Activated T-helper 9 cell treated with anti-CD3 and anti-CD28 coated beads, Interleukin-2, amount 50 U/mL, for 16 hours (primary cell): Measurements from ENCODE around the gene FAM3C.

ENCODE experiments used
- DNase-seq: peaks from one replicate; pipeline ENCODE4 v3.0.0-alpha.2; 2020; ENCODE audit warnings: low read depth

The FAM3C gene

GRCh38 chr7:121410829-121411596 is 14.9 kb upstream of the FAM3C start:
- DNase-seq, result no peak

DNA sequence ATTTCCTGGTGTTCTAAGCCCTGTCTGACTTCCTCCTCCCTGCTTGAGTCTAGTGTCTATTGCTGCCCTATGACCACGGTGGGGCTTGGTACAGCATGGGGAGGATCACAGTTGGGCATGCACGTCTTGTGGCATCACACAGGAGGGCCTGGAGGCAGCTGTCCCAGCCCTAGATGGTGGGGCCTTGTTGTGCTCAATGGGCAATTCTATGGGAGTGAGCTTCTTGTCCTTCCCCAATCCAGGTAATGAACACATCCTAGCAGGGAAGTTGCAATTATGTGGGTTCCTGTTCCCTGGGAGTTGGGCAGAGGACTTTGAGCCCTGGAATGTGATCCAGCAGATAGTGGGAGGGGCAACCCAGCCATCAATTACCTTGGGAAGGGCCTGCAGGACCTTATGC is 10.8 kb upstream of the FAM3C start:
- no peak for DNase-seq

DNA sequence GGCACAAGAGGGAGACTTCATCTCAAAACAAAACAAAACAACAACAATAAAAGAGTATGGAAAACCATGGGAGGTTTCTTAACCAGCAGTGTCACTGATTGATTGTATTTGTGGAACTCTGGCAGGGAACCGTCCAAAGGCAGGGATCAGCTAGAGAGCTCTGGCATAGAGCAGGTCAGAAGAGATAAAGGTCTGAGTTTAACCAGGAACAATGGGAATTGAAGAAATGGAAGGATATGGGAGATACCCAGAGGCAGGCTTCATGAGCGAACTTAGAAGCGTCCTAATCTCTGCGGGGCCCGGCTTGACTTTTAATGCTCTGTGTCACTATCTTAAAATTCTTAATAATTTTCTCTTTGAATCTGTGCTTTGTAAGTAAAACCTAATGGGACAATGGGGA is 10.4 kb upstream of the FAM3C start:
- DNase-seq, result no peak

DNA sequence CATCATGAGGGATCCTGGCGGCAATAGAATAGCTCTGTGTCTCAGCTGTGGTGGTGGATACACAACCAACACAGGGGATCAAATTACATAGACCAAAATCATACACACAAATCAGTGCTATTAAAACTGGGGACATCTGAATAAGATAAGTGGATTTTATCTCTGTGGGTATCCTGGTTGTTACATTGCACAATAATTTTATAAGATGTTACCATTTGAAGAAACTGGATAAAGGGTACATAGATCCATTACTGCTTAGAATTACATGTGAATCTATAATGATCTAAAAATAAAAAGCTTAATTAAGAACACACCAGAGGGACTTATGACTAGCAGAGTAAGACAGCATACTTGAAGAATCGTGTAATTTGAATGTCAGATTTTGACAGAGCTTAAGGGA is 8.2 kb upstream of the FAM3C start:
- no peak for DNase-seq

- DNase-seq, result no peak
These were observed 6.6 kb upstream of the FAM3C start for GRCh38 chr7:121402701-121403100.

- no peak for DNase-seq
These were observed 5.8 kb upstream of the FAM3C start for GRCh38 chr7:121401896-121402295.

DNA sequence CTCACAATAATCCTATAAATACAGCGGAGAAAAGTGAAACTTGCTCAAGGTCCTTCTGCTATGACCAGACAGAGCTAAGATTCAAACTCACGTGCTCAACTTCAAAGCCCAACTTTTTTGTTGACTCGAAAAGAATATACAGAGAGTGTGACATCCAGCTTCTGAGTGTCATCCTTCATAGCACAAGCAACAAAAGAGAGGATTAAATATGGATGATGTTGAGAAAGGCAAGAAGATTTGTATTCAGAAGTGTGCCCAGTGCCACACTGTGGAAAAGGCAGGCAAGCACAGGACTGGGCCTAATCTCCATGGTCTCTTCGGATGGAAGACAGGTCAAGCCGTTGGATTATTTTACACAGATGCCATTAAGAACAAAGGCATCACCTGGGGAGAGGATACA is 2.1 kb upstream of the FAM3C start:
- no peak for DNase-seq

DNA sequence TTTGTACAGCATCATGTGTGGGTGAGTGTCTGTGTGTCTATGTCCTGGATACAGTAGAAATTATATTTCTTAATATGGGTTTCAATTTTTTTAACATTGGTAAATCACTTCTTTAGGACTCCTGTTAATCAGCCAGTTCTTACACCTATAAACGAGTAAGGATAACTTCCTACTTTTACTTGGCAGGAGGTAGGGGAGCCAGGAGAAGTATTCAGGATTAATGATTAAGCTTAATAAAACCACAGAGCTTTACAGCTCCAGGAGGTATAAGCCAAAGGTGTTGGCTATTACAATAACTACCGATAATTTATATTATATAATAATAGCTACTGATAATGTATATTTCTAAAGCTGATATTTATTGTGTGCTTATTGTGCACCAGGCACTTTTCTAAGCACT is 1.7 kb upstream of the FAM3C start:
- DNase-seq, result no peak

GRCh38 chr7:121397361-121397760 is 1.3 kb upstream of the FAM3C start:
- no peak for DNase-seq

GRCh38 chr7:121395494-121395960 is 581 bp downstream of the FAM3C start:
- DNase-seq, result no peak

DNA sequence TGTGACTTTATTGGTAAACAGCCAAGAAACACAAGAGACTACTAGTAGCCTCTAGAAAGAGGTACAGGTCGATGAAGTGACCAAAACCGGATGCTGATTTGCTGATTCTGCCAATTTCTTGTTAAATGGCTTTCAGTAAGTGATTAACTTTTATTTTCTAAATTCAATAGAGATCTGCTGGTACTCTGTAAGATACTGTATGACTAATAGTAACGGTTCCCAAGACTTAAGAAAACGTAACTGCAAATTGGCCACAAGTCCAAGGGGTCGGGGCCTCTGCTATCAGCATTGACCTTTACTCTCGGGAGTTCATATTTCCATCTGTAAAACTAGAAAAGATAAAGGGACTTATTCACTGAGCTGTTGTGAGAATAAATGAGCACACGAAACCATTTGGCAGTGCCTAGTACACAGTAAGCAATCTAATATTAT is 1.4 kb downstream of the FAM3C start:
- DNase-seq, result no peak

DNA sequence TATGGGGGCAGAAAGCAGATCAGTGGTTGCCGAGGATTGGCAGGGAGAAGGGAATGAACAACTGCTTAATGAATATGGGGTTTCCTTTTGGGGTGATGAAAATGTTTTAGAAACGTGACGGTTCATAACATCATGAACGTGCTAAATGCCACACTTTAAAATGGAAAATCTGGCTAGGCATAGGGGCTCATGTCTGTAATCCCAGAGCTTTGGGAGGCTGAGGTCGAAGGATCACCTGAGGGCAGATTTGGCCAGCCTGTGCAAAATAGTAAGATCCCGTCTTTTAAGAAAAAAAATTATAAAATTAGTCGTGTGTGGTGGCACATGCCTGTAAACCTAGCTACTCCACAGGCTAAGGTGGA is 3.1 kb downstream of the FAM3C start:
- no peak for DNase-seq

DNA sequence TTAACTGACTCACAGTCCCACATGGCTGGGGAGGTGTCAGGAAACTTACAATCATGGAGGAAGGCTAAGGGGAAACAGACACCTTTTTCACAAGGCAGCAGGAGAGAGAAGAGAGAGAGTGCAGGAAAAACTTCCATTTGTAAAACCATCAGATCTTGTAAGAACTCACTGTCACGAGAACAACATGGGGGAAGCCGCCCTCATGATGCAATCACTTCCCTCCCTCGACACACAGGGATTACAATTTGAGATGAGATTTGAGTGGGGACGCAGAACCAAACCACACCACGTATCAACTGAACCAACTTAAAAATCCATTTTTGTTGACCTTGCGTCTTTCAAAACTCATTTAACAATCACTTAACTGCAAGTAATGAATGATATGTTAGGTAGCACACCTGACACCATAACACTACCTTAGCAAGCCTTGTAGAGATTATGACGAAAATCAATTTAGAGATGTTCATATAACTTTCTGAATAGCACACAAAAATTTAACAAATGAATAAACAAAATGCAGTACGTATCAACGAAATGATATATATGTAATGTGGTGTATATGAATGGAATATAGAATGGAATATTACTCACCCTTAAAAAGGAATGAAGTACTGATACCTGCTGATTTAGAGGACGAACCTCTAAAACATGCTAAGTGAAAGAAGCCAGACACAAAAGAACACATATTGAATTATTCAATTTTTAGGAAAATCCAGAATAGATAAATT is 3.7 kb downstream of the FAM3C start:
- DNase-seq, result no peak

- DNase-seq, result no peak
These were observed 4.4 kb downstream of the FAM3C start for GRCh38 chr7:121391686-121392085.

GRCh38 chr7:121390617-121391016 is 5.5 kb downstream of the FAM3C start:
- DNase-seq, result no peak

DNA sequence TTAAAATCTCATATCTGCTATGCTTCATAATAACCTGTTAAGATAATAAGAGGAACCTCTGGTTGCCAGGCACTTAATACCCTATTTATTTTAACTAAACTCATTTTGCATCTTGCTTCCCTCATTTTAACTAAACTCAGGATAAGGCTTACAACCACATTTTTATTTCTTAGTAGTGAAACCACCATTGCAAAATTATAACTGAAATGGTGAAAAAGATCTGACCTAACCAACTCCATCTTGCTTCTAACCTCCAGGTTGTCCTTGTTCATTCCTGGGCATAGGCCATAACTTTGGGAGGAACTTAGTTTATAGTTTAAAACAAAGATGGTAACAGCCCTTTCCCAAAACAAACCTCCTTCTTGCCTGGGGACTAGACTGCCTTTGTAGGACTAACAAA is 6.0 kb downstream of the FAM3C start:
- no peak for DNase-seq

- DNase-seq, result no peak
These were observed 7.2 kb downstream of the FAM3C start for GRCh38 chr7:121388950-121389349.

- DNase-seq, result no peak
These were observed 10.3 kb downstream of the FAM3C start for GRCh38 chr7:121385800-121386179.

GRCh38 chr7:121385056-121385799 is 10.9 kb downstream of the FAM3C start:
- no peak for DNase-seq

- DNase-seq, result no peak
These were observed 11.8 kb downstream of the FAM3C start for GRCh38 chr7:121384265-121384664.

DNA sequence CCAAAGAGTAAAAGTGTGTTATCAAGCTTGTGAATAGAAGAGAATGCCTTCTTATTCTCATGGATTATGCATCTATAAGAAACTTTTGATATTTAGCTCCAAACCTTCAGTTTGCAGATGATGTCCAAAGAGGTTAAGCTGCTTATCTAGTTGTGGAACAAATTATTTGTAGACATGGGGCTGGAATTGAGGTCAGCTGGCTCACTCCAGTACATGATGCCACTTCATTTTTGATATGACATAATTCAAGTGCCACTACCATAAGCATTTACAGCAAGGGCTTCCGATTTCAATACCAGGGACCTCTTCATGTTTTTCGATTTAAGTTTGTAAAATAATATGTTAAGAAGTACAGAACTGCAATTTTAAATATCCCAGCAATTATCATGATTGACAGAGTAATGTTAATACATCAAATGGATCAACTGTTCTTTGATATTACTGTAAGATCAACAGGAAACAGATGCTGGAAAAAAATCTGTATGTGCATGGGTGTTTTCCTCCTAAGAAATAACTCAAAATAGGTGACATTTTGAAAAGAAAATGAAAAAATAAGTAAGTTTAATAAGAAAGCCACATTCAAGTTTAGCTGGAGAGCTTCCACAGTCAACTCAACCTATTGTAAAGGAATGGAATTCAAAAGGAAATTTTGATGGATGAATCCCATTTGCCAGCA is 12.7 kb downstream of the FAM3C start:
- no peak for DNase-seq

DNA sequence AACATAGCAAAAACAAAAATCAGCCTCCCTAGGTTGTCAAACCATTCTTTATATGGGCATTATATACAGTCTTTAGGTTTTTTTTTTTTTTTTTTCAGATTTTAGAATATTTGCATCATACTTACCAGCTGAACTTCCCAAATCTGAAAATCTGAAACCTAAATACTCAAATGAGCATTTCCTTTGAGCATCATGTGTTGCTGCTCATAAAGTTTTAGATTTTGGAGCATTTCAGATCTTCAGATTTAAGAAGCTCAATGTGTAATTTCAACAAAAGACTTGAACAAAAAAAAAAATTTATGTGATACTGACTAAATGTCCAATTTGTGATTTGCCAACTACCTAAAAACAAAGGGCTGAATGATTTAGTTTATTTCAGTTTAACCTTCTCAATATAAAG is 13.6 kb downstream of the FAM3C start:
- DNase-seq, result no peak
